Testis (tissue), 2 donors: ENCODE results near the gene NFATC1.

Experiments used
- POLR2A ChIP-seq: fragments of 450-650 bp; IDR thresholded peaks from one replicate; pipeline ENCODE4 v1.6.1; 2017; ENCODE audit warnings: antibody characterized with exemption, mild to moderate bottlenecking, moderate library complexity
- TF ChIP-seq, protein P1 (sequence below), 3 experiments: fragments of 450-650 bp in 2 of 3; fragments of 200-600 bp in 1 of 3; sonication (generic) in 1 of 3; IDR thresholded peaks; one replicate each; pipeline ENCODE4 v1.5.1; 2016 to 2019; ENCODE audit warnings: antibody characterized with exemption in 3 of 3, mild to moderate bottlenecking in 2 of 3, moderate library complexity in 1 of 3

DNA sequence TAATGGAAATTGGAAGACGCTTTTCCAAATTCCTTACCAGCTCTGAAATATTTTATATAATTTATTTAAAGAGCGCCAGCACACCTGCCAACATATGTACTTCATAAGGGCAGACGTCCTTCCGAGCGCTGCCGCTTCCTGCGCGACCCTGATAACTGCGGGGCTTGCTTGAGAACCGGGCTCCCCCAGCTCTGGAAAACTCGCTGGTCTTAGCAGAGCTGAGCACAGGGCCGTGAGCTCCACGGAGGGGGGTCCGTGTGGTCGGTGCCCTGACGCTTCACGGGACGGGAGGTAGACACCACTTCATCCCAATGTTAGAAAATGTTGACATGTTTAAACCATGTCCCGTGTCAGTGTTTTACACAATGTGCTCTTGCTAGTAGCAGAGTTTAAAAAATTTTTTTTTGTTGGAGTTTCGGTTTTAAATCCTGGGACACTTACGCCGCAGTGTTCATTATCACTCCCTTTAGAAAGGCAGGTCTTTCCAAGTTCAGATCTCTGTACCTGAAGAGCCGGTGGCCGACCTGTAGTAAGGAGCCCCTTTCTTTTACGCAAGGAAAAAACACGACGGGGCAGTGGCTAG is 1.6 kb downstream of the NFATC1 start:
- TF ChIP-seq, protein P1, sequence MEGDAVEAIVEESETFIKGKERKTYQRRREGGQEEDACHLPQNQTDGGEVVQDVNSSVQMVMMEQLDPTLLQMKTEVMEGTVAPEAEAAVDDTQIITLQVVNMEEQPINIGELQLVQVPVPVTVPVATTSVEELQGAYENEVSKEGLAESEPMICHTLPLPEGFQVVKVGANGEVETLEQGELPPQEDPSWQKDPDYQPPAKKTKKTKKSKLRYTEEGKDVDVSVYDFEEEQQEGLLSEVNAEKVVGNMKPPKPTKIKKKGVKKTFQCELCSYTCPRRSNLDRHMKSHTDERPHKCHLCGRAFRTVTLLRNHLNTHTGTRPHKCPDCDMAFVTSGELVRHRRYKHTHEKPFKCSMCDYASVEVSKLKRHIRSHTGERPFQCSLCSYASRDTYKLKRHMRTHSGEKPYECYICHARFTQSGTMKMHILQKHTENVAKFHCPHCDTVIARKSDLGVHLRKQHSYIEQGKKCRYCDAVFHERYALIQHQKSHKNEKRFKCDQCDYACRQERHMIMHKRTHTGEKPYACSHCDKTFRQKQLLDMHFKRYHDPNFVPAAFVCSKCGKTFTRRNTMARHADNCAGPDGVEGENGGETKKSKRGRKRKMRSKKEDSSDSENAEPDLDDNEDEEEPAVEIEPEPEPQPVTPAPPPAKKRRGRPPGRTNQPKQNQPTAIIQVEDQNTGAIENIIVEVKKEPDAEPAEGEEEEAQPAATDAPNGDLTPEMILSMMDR (IDR thresholded peaks at IDR 0.05), result no peak
- no peak for TF ChIP-seq POLR2A
